Neuronal stem cell (in vitro differentiated cells): ENCODE results near the gene PRRC2B.

Source experiments
- DNase-seq: peaks from one replicate; pipeline ENCODE4 v3.0.0-alpha.2; 2013; ENCODE audit warnings: low spot score
- H2AFZ ChIP-seq: one replicate; pipeline ENCODE4 v1.6.1; 2013; ENCODE audit warnings: mild to moderate bottlenecking, low read length, inconsistent platforms
- H2AK5ac ChIP-seq: 2 replicates; pipeline ENCODE4 v1.6.1; 2013; ENCODE audit warnings: low read depth, mild to moderate bottlenecking, inconsistent platforms, low read length, moderate library complexity, mixed read lengths
- H2BK120ac ChIP-seq: 2 replicates; pipeline ENCODE4 v1.6.1; 2013; ENCODE audit warnings: low read depth, mild to moderate bottlenecking, inconsistent platforms, low read length, moderate library complexity, mixed read lengths
- H2BK12ac ChIP-seq: one replicate; pipeline ENCODE4 v1.6.1; 2013; ENCODE audit warnings: low read length, inconsistent platforms
- H2BK15ac ChIP-seq: 2 replicates; pipeline ENCODE4 v1.6.1; 2013; ENCODE audit warnings: mild to moderate bottlenecking, low read length, inconsistent platforms, mixed read lengths
- H2BK5ac ChIP-seq: one replicate; pipeline ENCODE4 v1.6.1; 2013; ENCODE audit warnings: inconsistent platforms, mild to moderate bottlenecking, low read length, moderate library complexity
- H3K14ac ChIP-seq: one replicate; pipeline ENCODE4 v1.6.1; 2013; ENCODE audit warnings: low read length, inconsistent platforms
- H3K18ac ChIP-seq: 2 replicates; pipeline ENCODE4 v1.6.1; 2013; ENCODE audit warnings: low read length, inconsistent platforms
- H3K23ac ChIP-seq: 2 replicates; pipeline ENCODE4 v1.6.1; 2013; ENCODE audit warnings: low read depth, mild to moderate bottlenecking, mixed read lengths, low read length, inconsistent platforms; ENCODE audit not compliant: poor library complexity
- H3K27ac ChIP-seq: replicated peaks from 3 replicates; pipeline ENCODE4 v1.5.1; 2013; ENCODE audit warnings: low read length, inconsistent platforms
- H3K27me3 ChIP-seq, 3 experiments: 2 replicates each; pipeline ENCODE4 v1.6.1; 2013; ENCODE audit warnings: low read length in 3 of 3, mild to moderate bottlenecking in 2 of 3, inconsistent platforms in 1 of 3, low read depth in 1 of 3, mixed read lengths in 1 of 3, moderate library complexity in 1 of 3; ENCODE audit not compliant: control insufficient read depth in 3 of 3, insufficient read depth in 3 of 3
- H3K36me3 ChIP-seq, 2 donors: replicated peaks in 1 of 2; 2 replicates each; pipeline ENCODE4 v1.6.1; 2013; ENCODE audit warnings: low read length in 2 of 2; ENCODE audit not compliant: control insufficient read depth in 2 of 2, insufficient read depth in 2 of 2
- H3K4ac ChIP-seq: 2 replicates; pipeline ENCODE4 v1.6.1; 2013; ENCODE audit warnings: inconsistent platforms, mild to moderate bottlenecking, low read length, moderate library complexity
- H3K4me1 ChIP-seq, 2 donors: 1 replicate in 1 of 2; 2 replicates in 1 of 2; pipeline ENCODE4 v1.6.1; 2013; ENCODE audit warnings: low read length in 2 of 2, low read depth in 1 of 2; ENCODE audit not compliant: control insufficient read depth in 2 of 2, insufficient read depth in 1 of 2
- H3K4me2 ChIP-seq: one replicate; pipeline ENCODE4 v1.6.1; 2013; ENCODE audit warnings: mild to moderate bottlenecking, low read length, inconsistent platforms; ENCODE audit not compliant: insufficient read depth, poor library complexity, severe bottlenecking
- H3K4me3 ChIP-seq, 2 donors: 2 replicates each; pipeline ENCODE4 v1.5.1; 2013; ENCODE audit warnings: low read length in 2 of 2, mild to moderate bottlenecking in 2 of 2, inconsistent platforms in 1 of 2, moderate library complexity in 1 of 2
- H3K79me1 ChIP-seq: one replicate; pipeline ENCODE4 v1.6.1; 2013; ENCODE audit warnings: low read depth, mild to moderate bottlenecking, inconsistent platforms, low read length, moderate library complexity
- H3K9ac ChIP-seq: one replicate; pipeline ENCODE4 v1.6.1; 2013; ENCODE audit warnings: mild to moderate bottlenecking, low read depth, low read length, inconsistent platforms; ENCODE audit not compliant: poor library complexity
- H3K9me3 ChIP-seq, 2 donors: replicated peaks in 1 of 2; 2 replicates each; pipeline versions ENCODE3 to v1.6.1; 2013; ENCODE audit warnings: low read length in 2 of 2, mild to moderate bottlenecking in 2 of 2, inconsistent platforms in 1 of 2, low read depth in 1 of 2, mixed read lengths in 1 of 2, moderate library complexity in 1 of 2; ENCODE audit not compliant: control insufficient read depth in 2 of 2, insufficient read depth in 1 of 2
- H4K8ac ChIP-seq: one replicate; pipeline ENCODE4 v1.6.1; 2013; ENCODE audit warnings: low read depth, mild to moderate bottlenecking, inconsistent platforms, low read length, moderate library complexity
- H4K91ac ChIP-seq: one replicate; pipeline ENCODE4 v1.6.1; 2013; ENCODE audit warnings: low read length, low read depth, mild to moderate bottlenecking, inconsistent platforms; ENCODE audit not compliant: poor library complexity
- WGBS, 2 donors: extraction: QIAGEN DNeasy Blood & Tissue Kit; methylation state at CpG; one replicate each; pipeline ENCODE4 v1.1.7; 2013; ENCODE audit warnings: missing lambda C conversion rate in 2 of 2, mixed read lengths in 1 of 2; ENCODE audit not compliant: insufficient read length in 2 of 2, insufficient replicate concordance in 1 of 2; ENCODE audit errors: extremely low coverage in 2 of 2; 5-methylcytosine and 5-hydroxymethylcytosine counted together

PRRC2B gene

DNA sequence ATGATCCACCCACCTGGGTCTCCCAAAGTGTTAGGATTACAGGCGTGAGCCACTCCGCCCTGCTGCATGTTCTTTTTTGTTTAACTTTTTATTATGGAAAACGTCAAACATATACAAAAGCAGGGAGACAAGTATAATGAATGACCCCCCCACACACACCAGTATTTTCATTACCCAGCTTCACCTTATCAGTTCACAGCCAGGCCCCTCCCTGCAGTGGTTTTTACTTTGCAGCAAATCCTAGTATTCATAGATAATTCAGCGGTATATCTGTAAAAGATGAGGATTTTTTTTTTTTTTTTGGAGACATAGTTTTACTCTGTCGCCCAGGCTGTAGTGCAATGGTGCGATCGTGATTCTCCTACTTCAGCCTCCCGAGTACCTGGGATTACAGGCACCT is 111.1 kb downstream of the PRRC2B start:
- Histone ChIP-seq H2BK120ac (no peak overlapping the region), H3K14ac (no peak overlapping the region), H2BK5ac (no peak overlapping the region), H3K4me3 (no peak overlapping the region), H2BK15ac (no peak overlapping the region), H3K18ac (no peak overlapping the region), H2AK5ac (no peak overlapping the region), H2BK12ac (no peak overlapping the region), H3K27me3 (peaks cover 0 to 3% (median 0%) of the 10 kb centered on the region in 3 experiments), H4K8ac (no peak overlapping the region), H2AFZ (no peak overlapping the region), H3K79me1 (no peaks in the 10 kb centered on the region), H4K91ac (no peak overlapping the region), H3K4me1 (peaks cover 0 to 10% of the 10 kb centered on the region in 2 donors), H3K9me3 (no peaks in the 10 kb centered on the region), H3K4me2 (no peak overlapping the region), H3K9ac (no peak overlapping the region), H3K27ac (no peak overlapping the region), H3K23ac (no peak overlapping the region), H3K4ac (no peak overlapping the region), H3K36me3 (peaks cover 10 to 48% of the 10 kb centered on the region in 2 donors)
- no peak for DNase-seq
- no CpG with 5 or more reads among the region's 8 CpGs for WGBS, 2 donors

DNA sequence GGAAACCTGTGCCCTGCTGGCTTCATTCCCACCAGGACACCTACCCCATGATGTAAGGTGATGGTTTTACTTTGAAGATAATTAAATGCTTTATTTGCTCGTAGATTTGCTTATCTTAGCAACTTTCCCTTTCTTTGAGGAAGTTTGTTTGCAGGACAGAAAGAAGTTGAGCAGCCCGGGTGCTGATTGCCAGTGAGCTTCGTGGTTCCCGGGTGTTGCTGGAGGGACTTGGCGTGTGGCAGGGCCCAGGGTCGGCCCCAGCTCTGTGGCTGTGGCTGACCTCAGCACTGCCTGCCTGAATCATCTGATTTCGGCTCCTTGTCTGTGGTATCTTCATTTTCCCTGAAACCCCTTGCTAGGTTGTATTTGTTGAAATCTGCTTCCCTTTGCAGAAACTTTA is 117.5 kb downstream of the PRRC2B start:
- no CpG with 5 or more reads among the region's 7 CpGs for WGBS, 2 donors
- H3K27ac ChIP-seq, result no peak overlapping the region
- H3K4me1 ChIP-seq, result no peaks in the 10 kb centered on the region
- H3K4me3 ChIP-seq, result no peak overlapping the region
- no peak overlapping the region for H3K14ac ChIP-seq
- no peak overlapping the region for H4K8ac ChIP-seq
- no peak overlapping the region for H3K4me2 ChIP-seq
- no peaks in the 10 kb centered on the region for H3K27me3 ChIP-seq
- peaks cover 3% of the 10 kb centered on the region in 2 donors for H3K9me3 ChIP-seq
- H3K79me1 ChIP-seq, result no peaks in the 10 kb centered on the region
- no peak overlapping the region for H3K23ac ChIP-seq
- peaks cover 52 to 88% of the 10 kb centered on the region in 2 donors for H3K36me3 ChIP-seq
- H2BK120ac ChIP-seq, result no peak overlapping the region
- H2BK15ac ChIP-seq, result no peak overlapping the region
- no peak overlapping the region for H2BK5ac ChIP-seq
- no peak overlapping the region for H2AFZ ChIP-seq
- no peak overlapping the region for H4K91ac ChIP-seq
- no peak for DNase-seq
- H2BK12ac ChIP-seq, result no peak overlapping the region
- H2AK5ac ChIP-seq, result no peak overlapping the region
- H3K9ac ChIP-seq, result no peak overlapping the region
- H3K4ac ChIP-seq, result no peak overlapping the region
- H3K18ac ChIP-seq, result no peak overlapping the region

DNA sequence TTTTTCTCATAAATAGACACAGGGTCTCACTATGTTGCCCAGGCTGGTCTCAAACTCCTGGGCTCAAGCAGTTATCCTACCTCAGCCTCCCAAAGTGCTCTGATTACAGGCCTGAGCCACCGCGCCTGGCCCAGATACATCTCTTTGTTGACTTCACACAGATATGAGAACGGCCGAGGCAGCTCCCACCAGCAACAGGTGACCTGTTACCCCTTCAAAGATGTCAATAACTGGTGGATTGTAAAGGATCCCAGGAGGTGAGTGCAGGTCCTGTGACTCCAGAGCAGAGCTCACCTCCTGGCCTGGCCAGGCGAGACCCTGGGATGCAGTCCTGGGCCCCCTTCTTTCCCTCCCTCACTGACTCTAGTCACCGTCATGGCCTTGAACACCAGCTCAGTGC is 118.0 kb downstream of the PRRC2B start:
- no peak overlapping the region for H3K4me3 ChIP-seq
- H4K8ac ChIP-seq, result no peak overlapping the region
- WGBS, 2 donors, result no CpG with 5 or more reads among the region's 6 CpGs
- H2BK15ac ChIP-seq, result no peak overlapping the region
- no peak overlapping the region for H3K9ac ChIP-seq
- H3K4ac ChIP-seq, result no peak overlapping the region
- H3K79me1 ChIP-seq, result no peaks in the 10 kb centered on the region
- H3K36me3 ChIP-seq, result peaks cover 56 to 89% of the 10 kb centered on the region in 2 donors
- peaks cover 3% of the 10 kb centered on the region in 2 donors for H3K9me3 ChIP-seq
- no peak for DNase-seq
- H3K4me1 ChIP-seq, result no peaks in the 10 kb centered on the region
- H3K4me2 ChIP-seq, result no peak overlapping the region
- no peak overlapping the region for H2AFZ ChIP-seq
- H3K14ac ChIP-seq, result no peak overlapping the region
- no peak overlapping the region for H2BK120ac ChIP-seq
- H2BK12ac ChIP-seq, result no peak overlapping the region
- no peak overlapping the region for H2AK5ac ChIP-seq
- no peak overlapping the region for H3K18ac ChIP-seq
- H4K91ac ChIP-seq, result no peak overlapping the region
- H3K27me3 ChIP-seq, result no peaks in the 10 kb centered on the region
- no peak overlapping the region for H2BK5ac ChIP-seq
- H3K23ac ChIP-seq, result no peak overlapping the region
- H3K27ac ChIP-seq, result no peak overlapping the region

DNA sequence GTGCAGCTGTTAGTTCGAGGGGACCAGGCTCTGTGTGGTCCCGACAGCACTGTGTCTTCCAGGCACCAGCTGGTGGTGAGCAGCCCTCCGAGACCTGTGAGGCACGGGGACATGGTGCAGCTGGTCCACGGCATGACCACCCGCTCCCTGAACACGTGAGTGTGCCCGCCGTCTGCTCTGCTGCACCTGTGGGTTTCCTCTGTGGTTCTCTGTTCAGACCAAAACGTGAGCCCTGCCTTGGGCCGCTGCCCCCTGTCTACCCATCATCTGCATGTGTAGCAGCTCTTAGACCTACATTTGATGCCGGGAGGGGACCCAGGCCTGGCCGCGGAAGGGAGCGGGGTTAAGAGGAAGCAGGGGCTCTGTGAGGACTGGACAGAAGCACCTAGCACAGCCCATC is 119.3 kb downstream of the PRRC2B start:
- WGBS, 2 donors, result no CpG with 5 or more reads among the region's 15 CpGs
- Histone ChIP-seq H3K27ac (no peak overlapping the region), H3K79me1 (no peaks in the 10 kb centered on the region), H2AFZ (no peak overlapping the region), H3K14ac (no peak overlapping the region), H3K4me1 (no peaks in the 10 kb centered on the region), H4K8ac (no peak overlapping the region), H3K9ac (no peak overlapping the region), H3K18ac (no peak overlapping the region), H2BK5ac (no peak overlapping the region), H4K91ac (no peak overlapping the region), H2BK12ac (no peak overlapping the region), H3K9me3 (peaks cover 3% of the 10 kb centered on the region in 2 donors), H2BK15ac (no peak overlapping the region), H3K4ac (no peak overlapping the region), H3K4me3 (no peak overlapping the region), H3K23ac (no peak overlapping the region), H2BK120ac (no peak overlapping the region), H3K4me2 (no peak overlapping the region), H3K36me3 (peaks cover 60 to 93% of the 10 kb centered on the region in 2 donors), H3K27me3 (no peaks in the 10 kb centered on the region), H2AK5ac (no peak overlapping the region)
- no peak for DNase-seq
